RKO (cell line): ENCODE results near the gene EPB41.
"Not testable (repeated sequence)": the region's sequence is repeated elsewhere in the genome, so short reads cannot be mapped to it uniquely, and the experiment has no call there.

Source experiments
- DNase-seq: peaks from one replicate; pipeline ENCODE4 v3.0.0-alpha.2; 2016; ENCODE audit warnings: low spot score

Gene EPB41

GRCh38 chr1:28927266-28927647 is 12.9 kb downstream of the EPB41 start:
- no peak for DNase-seq

- DNase-seq, result no peak
Measured at GRCh38 chr1:28927648-28928313, 13.4 kb downstream of the EPB41 start.

GRCh38 chr1:28928314-28928941 is 14.1 kb downstream of the EPB41 start:
- no peak for DNase-seq

GRCh38 chr1:28933277-28933676 is 18.9 kb downstream of the EPB41 start:
- DNase-seq, result no peak

- DNase-seq, result no peak
Measured at GRCh38 chr1:28933918-28934317, 19.5 kb downstream of the EPB41 start.

GRCh38 chr1:28934676-28935075 is 20.3 kb downstream of the EPB41 start:
- DNase-seq, result peak; percentile 25

GRCh38 chr1:28935293-28935692 is 20.9 kb downstream of the EPB41 start:
- DNase-seq, result no peak

- no peak for DNase-seq
Measured at GRCh38 chr1:28936094-28936493, 21.7 kb downstream of the EPB41 start.

GRCh38 chr1:28936528-28936927 is 22.2 kb downstream of the EPB41 start:
- DNase-seq, result no peak

- not testable (repeated sequence) for DNase-seq
Measured at GRCh38 chr1:28943581-28943980, 29.2 kb downstream of the EPB41 start.

- no peak for DNase-seq
Measured at GRCh38 chr1:28950006-28950405, 35.6 kb downstream of the EPB41 start.

- DNase-seq, result no peak
Measured at GRCh38 chr1:28950449-28950848, 36.1 kb downstream of the EPB41 start.

GRCh38 chr1:28954126-28954726 is 39.9 kb downstream of the EPB41 start:
- DNase-seq, result no peak

- peak; percentile 87 for DNase-seq
Measured at GRCh38 chr1:28956038-28956464, 41.7 kb downstream of the EPB41 start.

- DNase-seq, result not testable (repeated sequence)
Measured at GRCh38 chr1:28962114-28962831, 47.9 kb downstream of the EPB41 start.

- no peak for DNase-seq
Measured at GRCh38 chr1:28965271-28965870, 51.0 kb downstream of the EPB41 start.

- DNase-seq, result no peak
Measured at GRCh38 chr1:28966617-28967016, 52.2 kb downstream of the EPB41 start.

GRCh38 chr1:28971980-28972771 is 57.8 kb downstream of the EPB41 start:
- peak; percentile 85 for DNase-seq

- DNase-seq, result no peak
Measured at GRCh38 chr1:28973596-28974421, 59.4 kb downstream of the EPB41 start.

GRCh38 chr1:28974432-28974831 is 60.1 kb downstream of the EPB41 start:
- no peak for DNase-seq

- no peak for DNase-seq
Measured at GRCh38 chr1:28976248-28976647, 61.9 kb downstream of the EPB41 start.
